Activated CD4-positive, alpha-beta memory T cell treated with anti-CD3 and anti-CD28 coated beads, Interleukin-2, amount 10 ng/mL, durations not matched to agents 7 days and 5 days (primary cell): Measurements from ENCODE around the gene TRIM15. TPM values are rescaled to one million over a fixed set of nuclear protein-coding genes. Genes with fewer than 3 reads are reported as not detected.
"Not testable (repeated sequence)": the region's sequence is repeated elsewhere in the genome, so short reads cannot be mapped to it uniquely, and the experiment has no call there.

Experiments
- CTCF ChIA-PET: fragments of 350-600 bp; sonication (Branson Sonifier 250); formaldehyde crosslinking; loops from one replicate; lab custom pipeline; 2021; ENCODE audit warnings: antibody characterized with exemption, inconsistent platforms; lab: Charles Lee
- POLR2A ChIA-PET: fragments of 350-600 bp; sonication (Branson Sonifier 250); formaldehyde crosslinking; loops from one replicate; lab custom pipeline; 2021; ENCODE audit warnings: antibody characterized with exemption; lab: Charles Lee
- DNase-seq: peaks from one replicate; pipeline ENCODE4 v3.0.0-alpha.2; 2020
- H3K27ac Mint-ChIP-seq: one replicate; pipeline ENCODE4 v1.8.0; 2021; ENCODE audit warnings: mild to moderate bottlenecking, mixed read lengths
- H3K27me3 Mint-ChIP-seq: one replicate; pipeline ENCODE4 v1.8.0; 2021; ENCODE audit warnings: mixed read lengths
- H3K36me3 Mint-ChIP-seq: one replicate; pipeline ENCODE4 v1.8.0; 2021; ENCODE audit warnings: low read depth, mixed read lengths
- H3K4me1 Mint-ChIP-seq: one replicate; pipeline ENCODE4 v1.8.0; 2021; ENCODE audit warnings: mixed read lengths
- H3K4me3 Mint-ChIP-seq: one replicate; pipeline ENCODE4 v1.8.0; 2021; ENCODE audit warnings: mild to moderate bottlenecking, mixed read lengths
- H3K9me3 Mint-ChIP-seq: one replicate; pipeline ENCODE4 v1.8.0; 2021; ENCODE audit warnings: mixed read lengths
- total RNA-seq, 2 experiments: library from RNA; stranded (reverse); gene quantifications; one replicate each; pipeline ENCODE4 v1.2.3, GENCODE V29; 2021

TRIM15 gene
- total RNA-seq: not detected

GRCh38 chr6:30163090-30163917 is at the start of gene TRIM15:
Gene TRIM15, plus strand, starts transcription at chr6:30163546. Its CDS starts 139 bp downstream, at chr6:30163685.
- DNase-seq: peak; percentile 40
- Mint-ChIP-seq H3K4me1 (peaks cover 51% of the 10 kb centered on the region), H3K27me3 (peaks cover 17% of the 10 kb centered on the region), H3K9me3 (no peaks in the 10 kb centered on the region), H3K27ac (no peak within 1 kb of the TSS), H3K36me3 (no peaks in the 10 kb centered on the region), H3K4me3 (no peak within 1 kb of the TSS)
- ChIA-PET CTCF (interaction anchor here (1.4 kb wide), 1 partner anchor 61 kb away, joined by 3 read pairs; no protein-coding TSS in a partner anchor), POLR2A (no interaction called here)

- CTCF ChIA-PET: interaction anchor here (1.4 to 3.5 kb wide), 2 partner anchors 16 to 18 kb away, joined by 4 to 16 read pairs; no protein-coding TSS in a partner anchor
- no peak overlapping the region for H3K27ac Mint-ChIP-seq
- H3K4me1 Mint-ChIP-seq: peaks cover 8% of the 10 kb centered on the region
- no peak for DNase-seq
- H3K36me3 Mint-ChIP-seq: no peaks in the 10 kb centered on the region
- peaks cover 47% of the 10 kb centered on the region for H3K27me3 Mint-ChIP-seq
- H3K9me3 Mint-ChIP-seq: no peaks in the 10 kb centered on the region
- POLR2A ChIA-PET: no interaction called here
- no peak overlapping the region for H3K4me3 Mint-ChIP-seq
Observed at GRCh38 chr6:30113841-30114240, 49.5 kb upstream of the TRIM15 start.

- ChIA-PET POLR2A (no interaction called here), CTCF (interaction anchor here (0.6 to 2.5 kb wide), 3 partner anchors 11 to 296 kb away, joined by 3 to 10 read pairs (median 3); no protein-coding TSS in a partner anchor)
- Mint-ChIP-seq H3K4me3 (no peak overlapping the region), H3K27me3 (peaks cover 32% of the 10 kb centered on the region), H3K27ac (no peak overlapping the region), H3K9me3 (no peaks in the 10 kb centered on the region), H3K4me1 (peaks cover 8% of the 10 kb centered on the region), H3K36me3 (no peaks in the 10 kb centered on the region)
- no peak for DNase-seq
Observed at GRCh38 chr6:30116724-30117123, 46.6 kb upstream of the TRIM15 start.

GRCh38 chr6:30118691-30119090 is 44.7 kb upstream of the TRIM15 start:
- DNase-seq, POLR2A ChIA-PET, H3K9me3 Mint-ChIP-seq, H3K4me3 Mint-ChIP-seq, H3K36me3 Mint-ChIP-seq, H3K27ac Mint-ChIP-seq, H3K4me1 Mint-ChIP-seq: not testable (repeated sequence)
- H3K27me3 Mint-ChIP-seq: peaks cover 25% of the 10 kb centered on the region
- CTCF ChIA-PET: interaction anchor here (1.0 kb wide), 1 partner anchor 14 kb away, joined by 4 read pairs; no protein-coding TSS in a partner anchor

GRCh38 chr6:30121446-30122366 is 41.6 kb upstream of the TRIM15 start:
- Mint-ChIP-seq H3K4me1 (no peaks in the 10 kb centered on the region), H3K27ac (no peak overlapping the region), H3K4me3 (no peak overlapping the region), H3K9me3 (no peaks in the 10 kb centered on the region), H3K36me3 (no peaks in the 10 kb centered on the region), H3K27me3 (peaks cover 25% of the 10 kb centered on the region)
- CTCF ChIA-PET: interaction anchor here (0.9 to 4.7 kb wide), 3 partner anchors 10 to 20 kb away, joined by 3 to 23 read pairs (median 13); no protein-coding TSS in a partner anchor
- POLR2A ChIA-PET: no interaction called here
- no peak for DNase-seq

GRCh38 chr6:30122515-30122914 is 40.8 kb upstream of the TRIM15 start:
- Mint-ChIP-seq H3K27ac (no peak overlapping the region), H3K27me3 (peaks cover 31% of the 10 kb centered on the region), H3K36me3 (no peaks in the 10 kb centered on the region), H3K9me3 (no peaks in the 10 kb centered on the region), H3K4me1 (no peaks in the 10 kb centered on the region), H3K4me3 (no peak overlapping the region)
- ChIA-PET POLR2A (no interaction called here), CTCF (interaction anchor here (0.9 to 4.7 kb wide), 3 partner anchors 9 to 21 kb away, joined by 3 to 23 read pairs (median 13); no protein-coding TSS in a partner anchor)
- no peak for DNase-seq

- Mint-ChIP-seq H3K4me1 (peaks cover 14% of the 10 kb centered on the region), H3K27ac (no peak overlapping the region), H3K27me3 (peaks cover 65% of the 10 kb centered on the region), H3K36me3 (no peaks in the 10 kb centered on the region), H3K9me3 (no peaks in the 10 kb centered on the region), H3K4me3 (no peak overlapping the region)
- ChIA-PET POLR2A (no interaction called here), CTCF (interaction anchor here (1.2 to 1.3 kb wide), 2 partner anchors 24 kb away, joined by 3 to 6 read pairs; no protein-coding TSS in a partner anchor)
- DNase-seq: no peak
Observed at GRCh38 chr6:30127238-30128093, 35.9 kb upstream of the TRIM15 start.

- H3K27ac Mint-ChIP-seq: no peak overlapping the region
- peaks cover 67% of the 10 kb centered on the region for H3K27me3 Mint-ChIP-seq
- peaks cover 14% of the 10 kb centered on the region for H3K4me1 Mint-ChIP-seq
- H3K36me3 Mint-ChIP-seq: no peaks in the 10 kb centered on the region
- DNase-seq: no peak
- H3K9me3 Mint-ChIP-seq: no peaks in the 10 kb centered on the region
- ChIA-PET POLR2A (interaction anchor here (1.2 to 1.6 kb wide), 2 partner anchors 27 to 68 kb away, joined by 3 to 11 read pairs; no protein-coding TSS in a partner anchor), CTCF (interaction anchor here (0.8 to 7.2 kb wide), 6 partner anchors 13 to 281 kb away, joined by 3 to 186 read pairs (median 5); partner anchors contain the start of gene TRIM31)
- no peak overlapping the region for H3K4me3 Mint-ChIP-seq
Observed at GRCh38 chr6:30129265-30130178, 33.8 kb upstream of the TRIM15 start.

- ChIA-PET CTCF (interaction anchor here (0.8 to 7.2 kb wide), 14 partner anchors 8 to 282 kb away, joined by 3 to 186 read pairs (median 6); partner anchors contain the start of gene TRIM31), POLR2A (interaction anchor here (1.2 to 1.6 kb wide), 3 partner anchors 27 to 68 kb away, joined by 3 to 11 read pairs (median 4); no protein-coding TSS in a partner anchor)
- Mint-ChIP-seq H3K4me1 (peaks cover 14% of the 10 kb centered on the region), H3K4me3 (no peak overlapping the region), H3K9me3 (no peaks in the 10 kb centered on the region), H3K27me3 (peaks cover 67% of the 10 kb centered on the region), H3K36me3 (no peaks in the 10 kb centered on the region), H3K27ac (no peak overlapping the region)
- no peak for DNase-seq
Observed at GRCh38 chr6:30130179-30130679, 33.1 kb upstream of the TRIM15 start.

GRCh38 chr6:30130887-30131862 is 32.2 kb upstream of the TRIM15 start:
- H3K36me3 Mint-ChIP-seq: no peaks in the 10 kb centered on the region
- CTCF ChIA-PET: interaction anchor here (0.6 to 7.2 kb wide), 26 partner anchors 9 to 422 kb away, joined by 3 to 186 read pairs (median 5); partner anchors contain the start of genes PPP1R11 and TRIM31
- H3K9me3 Mint-ChIP-seq: no peaks in the 10 kb centered on the region
- no peak overlapping the region for H3K4me3 Mint-ChIP-seq
- POLR2A ChIA-PET: interaction anchor here (0.8 to 1.3 kb wide), 3 partner anchors 28 to 65 kb away, joined by 3 to 4 read pairs (median 4); partner anchors contain the start of gene PPP1R11
- no peak overlapping the region for H3K27ac Mint-ChIP-seq
- peaks cover 21% of the 10 kb centered on the region for H3K4me1 Mint-ChIP-seq
- peaks cover 69% of the 10 kb centered on the region for H3K27me3 Mint-ChIP-seq
- DNase-seq: peak; percentile 70
